Glomerular visceral epithelial cell (primary cell): ENCODE data around the gene GPR22.

Experiments
- DNase-seq: peaks from one replicate; pipeline ENCODE4 v3.0.0-alpha.2; 2016; ENCODE audit errors: extremely low spot score

Gene GPR22

DNA sequence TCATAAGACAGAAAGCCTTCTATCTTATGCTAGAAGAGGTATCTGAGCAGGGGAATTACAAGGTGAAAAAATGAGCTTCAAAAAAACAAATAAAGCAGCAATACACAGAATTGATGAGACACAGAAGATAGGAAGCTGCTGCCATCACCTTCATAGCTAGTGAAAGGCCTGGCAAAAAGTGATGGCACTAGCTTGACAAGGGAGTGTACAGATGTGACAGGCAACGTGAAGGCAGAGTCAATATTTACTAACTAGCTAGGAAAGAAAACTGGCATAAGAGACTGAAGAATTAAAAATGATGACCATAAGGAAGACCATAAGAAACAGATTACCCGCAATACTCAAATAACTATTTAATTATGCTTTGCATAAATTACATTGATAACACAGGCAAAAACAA is 9.4 kb downstream of the GPR22 start:
- DNase-seq = no peak

DNA sequence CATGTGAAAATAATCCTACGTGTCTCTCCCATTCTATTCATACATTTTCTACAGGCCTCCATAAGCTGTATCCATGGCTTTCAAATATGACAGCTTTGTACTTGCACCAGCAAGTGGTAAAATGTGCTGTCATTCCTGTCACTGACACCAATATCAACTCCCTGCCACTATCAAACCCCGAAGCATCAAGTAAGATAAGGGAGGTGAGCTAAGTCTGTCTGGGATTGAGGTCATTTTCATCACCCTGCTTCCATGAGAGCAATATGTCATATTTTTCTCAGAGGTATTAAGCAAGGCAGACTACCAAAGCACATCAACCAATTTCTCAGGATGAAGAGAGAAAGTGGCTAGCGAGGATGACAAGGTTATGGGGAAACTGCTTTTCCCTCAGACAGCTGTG is 11.1 kb downstream of the GPR22 start:
- DNase-seq = no peak

DNA sequence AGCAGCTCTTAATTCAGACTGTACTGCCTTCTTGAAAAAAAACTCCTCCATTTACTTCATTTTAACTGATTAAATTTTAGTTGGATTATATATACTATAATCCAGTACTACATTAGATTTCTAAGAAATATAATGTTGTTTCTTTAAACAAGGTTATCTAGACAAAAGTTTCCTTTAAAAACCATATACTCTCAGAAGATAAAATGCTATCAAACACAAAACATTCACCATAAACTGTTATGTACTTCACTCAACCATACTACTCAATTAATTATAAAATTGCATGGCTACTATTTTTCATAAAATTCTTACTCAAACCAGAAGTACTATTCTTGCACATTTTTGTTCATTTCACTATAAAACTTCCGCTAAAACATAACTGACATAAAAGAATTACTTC is 12.7 kb downstream of the GPR22 start:
- DNase-seq = no peak

DNA sequence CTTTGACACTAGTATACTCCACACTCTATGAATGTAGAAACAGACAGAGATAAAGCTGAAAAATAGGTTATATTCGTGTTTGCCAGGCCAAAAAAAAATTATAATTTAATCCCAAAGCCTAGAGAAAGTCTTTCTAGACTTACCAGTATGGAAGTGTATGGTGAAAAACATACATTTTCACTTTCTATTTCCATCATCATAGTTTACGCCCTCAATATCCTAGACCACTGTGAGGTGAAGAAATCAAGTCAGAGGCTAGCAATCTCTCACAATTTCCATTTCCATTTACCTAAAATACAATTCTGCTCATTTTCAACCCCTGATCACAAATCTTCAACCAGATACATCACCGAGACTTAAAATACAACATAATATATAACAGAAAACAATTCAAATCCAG is 16.2 kb downstream of the GPR22 start:
- no peak for DNase-seq

DNA sequence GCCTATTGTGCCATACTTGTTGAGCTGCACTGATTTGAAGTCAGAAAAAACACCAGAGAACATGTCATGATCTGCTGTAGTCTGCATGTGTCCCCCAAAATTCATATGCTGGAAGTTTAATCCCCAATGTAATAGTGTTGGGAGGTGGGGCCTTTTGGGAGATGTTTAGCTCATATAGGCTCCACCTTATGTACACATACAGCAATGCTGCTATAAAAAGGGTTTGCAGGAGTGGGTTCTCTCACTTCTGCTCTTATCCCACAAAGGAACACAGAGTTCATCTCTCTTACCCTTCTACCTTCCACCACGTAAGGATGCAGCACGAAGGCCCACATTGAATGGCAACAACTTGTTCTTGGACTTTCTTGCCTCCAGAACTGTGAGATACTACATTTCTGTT is 23.0 kb downstream of the GPR22 start:
- DNase-seq = no peak

DNA sequence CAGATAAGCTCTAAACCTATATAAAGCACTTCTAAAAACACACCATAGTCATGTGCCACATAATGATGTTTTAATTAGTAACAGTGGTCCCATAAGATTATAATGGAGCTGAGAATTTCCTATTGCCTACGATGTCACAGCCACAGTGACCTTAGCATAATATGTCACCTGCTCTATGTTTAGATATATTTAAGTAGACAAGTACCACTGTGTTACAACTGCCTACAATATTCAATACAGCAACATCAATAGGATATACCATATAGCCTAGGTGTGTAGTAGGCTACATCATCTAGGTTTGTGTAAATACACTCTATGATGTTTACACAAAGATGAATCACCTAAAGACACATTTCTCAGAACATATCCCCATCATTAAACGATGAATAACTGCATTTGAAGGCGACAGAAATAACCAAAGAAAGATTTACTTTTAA is 24.5 kb downstream of the GPR22 start:
- no peak for DNase-seq

DNA sequence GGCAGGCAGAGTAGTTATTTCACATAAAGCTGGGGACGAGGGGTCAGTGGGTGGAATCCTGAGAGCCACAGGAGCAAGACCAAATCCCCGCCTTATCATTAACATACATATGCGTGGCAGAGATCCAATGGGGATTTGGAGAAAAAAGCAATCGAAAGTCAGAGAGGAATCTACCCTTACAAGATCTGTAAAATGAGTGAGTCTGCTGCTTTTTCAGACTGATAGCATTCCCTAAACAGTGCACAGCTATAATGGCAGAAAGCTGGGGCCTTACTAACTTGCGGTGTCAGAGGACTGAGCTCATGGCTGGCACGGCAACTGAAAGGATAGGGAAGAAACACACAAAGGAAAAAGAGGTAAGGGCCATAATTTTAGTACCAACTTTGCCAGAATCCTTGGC is 25.0 kb downstream of the GPR22 start:
- no peak for DNase-seq

DNA sequence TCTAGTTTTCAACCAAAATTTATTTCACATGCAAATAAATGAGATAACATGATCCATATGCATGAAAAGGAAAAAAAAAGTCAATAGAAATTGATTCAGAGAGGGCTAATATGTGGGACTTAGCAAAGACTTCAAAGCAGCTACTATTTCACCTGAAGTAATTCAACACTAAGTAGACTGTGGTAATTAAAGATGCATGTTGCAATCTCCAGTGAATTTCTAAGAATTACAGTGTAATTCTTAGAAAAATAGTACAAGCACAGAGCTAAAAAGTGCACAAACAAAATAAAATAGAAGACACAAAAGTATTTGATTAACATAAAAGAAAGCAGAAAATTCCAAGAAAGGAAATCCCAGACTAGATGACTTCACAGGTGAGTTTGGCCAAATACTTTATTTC is 25.7 kb downstream of the GPR22 start:
- DNase-seq = no peak

DNA sequence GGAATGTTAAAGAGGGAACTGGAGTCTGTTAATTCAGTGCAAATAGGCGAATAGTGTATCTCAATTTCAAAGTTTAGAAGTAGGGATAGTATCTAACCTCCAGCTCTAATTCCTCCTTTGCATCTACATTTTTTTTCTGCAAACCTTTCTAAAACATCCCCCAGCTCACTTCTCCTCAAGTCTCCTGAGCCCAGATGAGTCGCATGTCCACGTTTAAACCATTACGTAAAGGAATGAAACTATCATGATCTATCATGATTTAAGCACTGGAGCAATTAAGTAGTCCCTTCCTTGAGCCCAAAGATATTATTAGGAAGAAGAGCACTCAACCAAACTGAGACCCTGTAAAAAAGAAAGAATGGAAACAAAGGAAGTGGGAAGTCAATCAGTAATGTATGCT is 29.9 kb downstream of the GPR22 start:
- DNase-seq = no peak

DNA sequence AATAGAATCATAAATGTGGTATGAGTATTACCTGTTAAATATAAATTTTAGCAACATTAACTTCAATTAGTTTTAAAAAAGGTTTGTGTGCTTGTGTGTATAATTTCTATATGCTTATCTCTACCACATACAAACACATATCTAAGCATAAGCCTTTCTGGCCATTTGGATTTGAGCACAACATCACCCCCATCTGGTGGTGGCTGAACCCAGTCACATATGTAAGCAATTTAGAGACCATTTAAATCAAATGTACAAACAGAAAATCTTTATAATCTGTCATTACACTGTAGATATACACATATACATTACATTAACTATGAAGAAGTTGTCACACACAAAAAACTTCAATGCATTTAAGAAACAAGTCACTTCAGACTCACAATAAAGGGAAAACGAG is 31.7 kb downstream of the GPR22 start:
- peak; percentile 15 for DNase-seq

DNA sequence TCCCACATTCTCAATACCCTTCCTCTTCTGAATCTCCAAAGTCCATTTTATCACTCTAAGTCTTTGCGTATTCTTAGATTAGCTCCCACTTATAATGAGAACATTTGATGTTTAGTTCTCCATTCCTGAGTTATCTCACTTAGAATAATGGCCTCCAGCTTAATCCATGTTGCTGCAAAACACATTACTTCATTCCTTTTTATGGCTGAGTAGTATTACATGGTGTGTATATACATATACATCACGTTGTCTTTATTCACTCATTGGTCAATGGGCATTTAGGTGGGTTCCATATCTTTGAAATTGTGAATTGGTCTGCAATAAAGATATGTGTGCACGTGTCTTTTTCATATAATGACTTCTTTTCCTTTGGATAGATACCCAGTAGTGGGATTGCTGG is 32.3 kb downstream of the GPR22 start:
- DNase-seq = no peak

DNA sequence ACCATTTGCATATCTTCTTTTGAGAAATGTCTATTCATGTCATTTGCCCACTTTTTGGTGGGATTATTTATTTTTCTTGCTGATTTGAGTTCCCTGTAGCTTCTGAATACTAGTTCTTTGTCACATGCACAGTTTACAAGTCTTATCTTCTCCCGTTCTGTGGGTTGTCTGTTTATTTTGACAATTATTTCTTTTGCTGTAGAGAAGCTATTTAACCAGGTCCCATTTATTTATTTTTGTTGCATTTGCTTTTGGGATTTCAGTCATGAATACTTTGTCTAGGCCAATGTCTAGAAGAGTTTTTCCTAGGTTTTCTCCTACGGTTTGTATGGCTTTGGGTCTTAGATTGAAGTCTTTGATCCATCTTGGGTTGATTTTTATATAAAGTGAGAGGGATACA is 32.9 kb downstream of the GPR22 start:
- DNase-seq = no peak

DNA sequence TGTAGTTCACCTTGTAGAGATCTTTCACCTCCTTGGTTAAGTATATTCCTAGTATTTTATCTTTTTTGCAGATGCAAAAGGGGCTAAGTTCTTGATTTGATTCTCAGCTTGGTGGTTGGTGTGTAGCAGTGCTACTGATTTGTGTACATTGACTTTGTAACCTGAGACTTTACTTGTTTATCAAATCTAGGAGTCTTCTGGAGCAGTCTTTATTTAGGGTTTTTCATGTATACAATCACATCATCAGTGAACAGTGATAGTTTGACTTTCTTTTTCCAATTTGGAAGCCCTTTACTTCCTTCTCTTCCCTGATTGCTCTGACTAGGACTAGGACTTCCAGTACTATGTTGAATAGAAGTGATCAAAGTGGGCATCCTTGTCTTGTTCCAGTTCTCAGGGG is 33.8 kb downstream of the GPR22 start:
- DNase-seq = no peak

DNA sequence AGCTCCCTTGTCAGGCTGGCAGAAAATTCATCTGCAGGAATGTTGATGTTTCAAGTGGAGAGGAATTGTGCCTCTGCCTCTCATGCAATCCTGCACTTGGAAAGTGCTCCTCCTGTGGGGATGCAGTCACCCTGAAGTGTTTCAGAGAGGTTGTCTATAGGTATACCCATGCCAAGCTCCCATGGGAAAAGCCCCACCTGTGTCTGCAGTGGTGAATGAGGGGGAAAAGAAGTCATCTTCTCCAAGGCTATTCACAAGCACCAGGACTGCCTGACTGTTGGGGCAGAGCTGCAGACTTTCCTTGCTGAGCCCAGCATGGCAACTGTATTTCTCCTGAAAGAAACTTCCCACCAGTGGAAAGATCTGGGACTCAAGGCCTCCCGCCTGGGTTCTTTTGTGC is 35.5 kb downstream of the GPR22 start:
- DNase-seq = no peak

DNA sequence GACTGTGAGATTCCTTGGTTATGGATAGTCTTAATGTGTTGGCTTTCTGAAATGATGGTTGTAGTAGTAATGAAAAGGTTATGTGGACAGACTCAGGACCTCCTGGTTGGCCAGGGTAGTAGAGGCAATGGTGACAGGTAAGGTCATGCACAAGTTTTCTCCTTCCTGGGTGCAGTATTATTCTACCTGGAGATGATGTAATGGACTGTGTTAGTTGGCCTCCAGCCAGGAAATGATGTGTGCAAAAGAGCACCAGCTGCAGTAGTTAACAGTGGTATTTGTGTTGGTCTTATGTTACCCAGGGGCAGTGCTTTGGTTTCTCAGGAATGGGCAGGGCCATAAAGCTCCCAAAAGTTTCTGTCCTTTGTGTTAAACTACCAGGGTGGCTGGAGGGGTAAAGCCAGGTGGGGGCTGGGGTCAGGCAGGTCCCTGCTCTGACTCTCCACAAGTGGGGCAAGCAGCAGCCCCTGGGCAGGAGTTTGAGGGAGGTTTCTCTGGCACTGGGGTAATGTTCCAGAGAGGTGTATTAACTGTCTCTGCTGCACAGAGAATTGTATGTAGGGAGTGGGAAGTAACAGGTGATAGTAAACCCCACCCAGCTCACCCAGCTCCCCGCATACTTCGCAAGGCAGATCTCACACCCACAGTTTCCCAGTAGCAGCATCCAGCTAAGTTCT is 36.3 kb downstream of the GPR22 start:
- peak; percentile 44 for DNase-seq

DNA sequence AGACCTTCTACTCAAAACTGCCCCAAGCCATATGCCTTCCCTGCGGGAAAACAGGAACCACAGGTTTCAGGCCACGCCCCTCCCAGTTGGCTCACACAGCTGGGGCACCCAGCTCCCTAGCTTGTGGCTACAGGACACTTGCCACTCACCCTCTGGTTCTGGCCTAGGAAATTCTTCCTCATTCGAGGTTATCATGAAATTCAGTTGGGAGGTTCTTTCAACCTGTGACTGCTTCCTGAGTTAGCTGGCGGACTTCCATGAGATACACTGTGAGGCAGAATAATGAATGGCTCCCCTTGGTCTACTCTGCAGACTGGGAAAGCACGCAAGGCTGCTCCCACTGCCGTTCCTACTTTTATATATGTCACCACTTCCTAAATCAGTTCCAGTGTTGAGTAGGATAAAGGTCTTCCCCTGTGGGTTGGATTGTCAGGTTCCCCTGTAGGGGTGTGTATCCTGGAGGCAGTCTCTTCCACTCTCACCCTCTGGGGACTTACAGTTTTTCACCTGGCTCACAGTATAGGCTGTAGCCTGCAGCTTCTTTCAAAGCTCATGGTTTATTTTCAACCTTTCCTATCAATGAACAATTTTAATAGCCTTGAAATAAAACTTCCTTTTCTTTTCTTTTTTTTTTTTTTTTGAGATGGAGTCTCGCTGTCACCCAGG is 37.0 kb downstream of the GPR22 start:
- peak; percentile 26 for DNase-seq
